HCT116 (cell line): Measurements from ENCODE around the gene NUBPL. TPM values are rescaled to one million over a fixed set of nuclear protein-coding genes. Genes with fewer than 3 reads are reported as not detected.

ENCODE experiments used
- ATAC-seq: fragments of 200-7000 bp; cut with Tn5 transposase; 2 replicates; pipeline ENCODE4 v1.9.1; 2020; ENCODE audit warnings: mild to moderate bottlenecking, moderate library complexity
- BruUV-seq: library from RNA; stranded (reverse); fragments of 400-500 nt; replicated peaks from 2 replicates; lab custom pipeline; 2021; lab: Mats Ljungman, UMichigan
- CTCF ChIA-PET: fragments of 300-600 bp; sonication (Branson Sonifier 250); formaldehyde crosslinking; loops from one replicate; lab custom pipeline; 2021; ENCODE audit warnings: antibody characterized with exemption; lab: Charles Lee
- POLR2A ChIA-PET: fragments of 300-600, 350-600 bp; sonication (Branson Sonifier 250); formaldehyde crosslinking; loops from one replicate; lab custom pipeline; 2021; ENCODE audit warnings: antibody characterized with exemption; lab: Charles Lee
- RAD21 ChIA-PET, 2 experiments: fragments of 300-600 bp; sonication (Branson Sonifier 250); formaldehyde crosslinking; loops; one replicate each; lab custom pipeline; 2023; ENCODE audit warnings: low total read pairs in 2 of 2; ENCODE audit not compliant: uncharacterized antibody in 2 of 2, unreplicated experiment in 2 of 2, low non-redundant PET in 1 of 2; lab: Charles Lee
- DNase-seq: peaks from one replicate; pipeline ENCODE4 v3.0.0-alpha.2; 2010; ENCODE audit warnings: low read depth, low spot score
- H2AFZ ChIP-seq: fragments of 200-600 bp; shearing (Covaris generic), sonication (generic); 2 replicates; pipeline ENCODE4 v1.6.1; 2017; ENCODE audit warnings: low read depth, mixed run types, mixed read lengths, antibody characterized with exemption, low read length; ENCODE audit not compliant: poor library complexity, severe bottlenecking
- H3K27ac ChIP-seq: 2 replicates; pipeline ENCODE4 v1.5.1; 2012; ENCODE audit warnings: low read depth, low read length
- H3K27me3 ChIP-seq: fragments of 200-600 bp; sonication (generic); 2 replicates; pipeline ENCODE4 v1.6.1; 2016; ENCODE audit warnings: mixed run types, low read length, mixed read lengths; ENCODE audit not compliant: insufficient read depth
- H3K36me3 ChIP-seq, 2 experiments: fragments of 200-500 bp in 1 of 2; fragments of 200-600 bp in 1 of 2; sonication (Bioruptor generic) in 1 of 2; sonication (generic) in 1 of 2; 2 replicates each; pipeline versions ENCODE4 v1.5.1 to v1.6.1; 2014 to 2016; ENCODE audit warnings: low read length in 2 of 2, inconsistent platforms in 1 of 2, mixed read lengths in 1 of 2, mixed run types in 1 of 2; ENCODE audit not compliant: insufficient read depth in 2 of 2, control insufficient read depth in 1 of 2
- H3K4me1 ChIP-seq, 2 experiments: fragments of 200-600 bp in 1 of 2; sonication (generic) in 1 of 2; 2 replicates each; pipeline versions ENCODE4 v1.5.1 to v1.6.1; 2012 to 2017; ENCODE audit warnings: low read length in 2 of 2, inconsistent platforms in 1 of 2, mild to moderate bottlenecking in 1 of 2, mixed read lengths in 1 of 2, mixed run types in 1 of 2, moderate library complexity in 1 of 2; ENCODE audit not compliant: insufficient read depth in 2 of 2, control insufficient read depth in 1 of 2
- H3K4me2 ChIP-seq: fragments of 200-600 bp; sonication (generic); 2 replicates; pipeline ENCODE4 v1.6.1; 2017; ENCODE audit warnings: mixed run types, low read length, mixed read lengths
- H3K4me3 ChIP-seq, 2 experiments: fragments of 200-600 bp in 1 of 2; sonication (generic) in 1 of 2; replicated peaks in 1 of 2; 2 replicates each; pipeline ENCODE4 v1.5.1; 2011 to 2016; ENCODE audit warnings: low read length in 2 of 2, control low read depth in 1 of 2, low read depth in 1 of 2, mild to moderate bottlenecking in 1 of 2, mixed read lengths in 1 of 2, mixed run types in 1 of 2
- H3K79me2 ChIP-seq: fragments of 200-600 bp; sonication (generic); 2 replicates; pipeline ENCODE4 v1.6.1; 2017; ENCODE audit warnings: mild to moderate bottlenecking, mixed run types, low read length, moderate library complexity, mixed read lengths; ENCODE audit not compliant: insufficient read depth
- H3K9ac ChIP-seq: fragments of 200-600 bp; sonication (generic); 2 replicates; pipeline ENCODE4 v1.6.1; 2016; ENCODE audit warnings: low read length, mixed read lengths
- H3K9me2 ChIP-seq: fragments of 200-600 bp; sonication (generic), shearing (Covaris generic); 2 replicates; pipeline ENCODE4 v1.6.1; 2017; ENCODE audit warnings: mixed run types, mild to moderate bottlenecking, moderate library complexity; ENCODE audit not compliant: insufficient read depth
- H3K9me3 ChIP-seq, 2 experiments: fragments of 200-500 bp in 1 of 2; fragments of 200-600 bp in 1 of 2; sonication (Bioruptor generic) in 1 of 2; sonication (generic) in 1 of 2; 2 replicates each; pipeline ENCODE4 v1.6.1; 2014 to 2017; ENCODE audit warnings: low read length in 2 of 2, mixed read lengths in 2 of 2, inconsistent platforms in 1 of 2, low read depth in 1 of 2, mild to moderate bottlenecking in 1 of 2, mixed run types in 1 of 2, moderate library complexity in 1 of 2; ENCODE audit not compliant: control insufficient read depth in 1 of 2, insufficient read depth in 1 of 2
- H4K20me1 ChIP-seq: fragments of 200-600 bp; sonication (generic), shearing (Covaris generic); 2 replicates; pipeline ENCODE4 v1.6.1; 2017; ENCODE audit warnings: mixed run types, mild to moderate bottlenecking, moderate library complexity; ENCODE audit not compliant: insufficient read depth
- CEBPB ChIP-seq: IDR thresholded peaks from 2 replicates; pipeline ENCODE4 v1.6.1; 2012; ENCODE audit warnings: low read depth
- ELF1 ChIP-seq: IDR thresholded peaks from 2 replicates; pipeline ENCODE4 v1.6.1; 2012; ENCODE audit warnings: low read depth, borderline replicate concordance
- EZH2 ChIP-seq: fragments of 200-600 bp; sonication (generic); IDR thresholded peaks from 2 replicates; pipeline ENCODE4 v1.6.1; 2017; ENCODE audit warnings: antibody characterized with exemption, mixed run types
- JUND ChIP-seq: IDR thresholded peaks from 2 replicates; pipeline ENCODE4 v1.6.1; 2012
- POLR2A ChIP-seq: IDR thresholded peaks from 2 replicates; pipeline ENCODE4 v1.7.0; 2011; ENCODE audit warnings: borderline replicate concordance; ENCODE audit not compliant: insufficient read depth, insufficient read length; ENCODE audit errors: extremely low read depth
- SP1 ChIP-seq: IDR thresholded peaks from 2 replicates; pipeline ENCODE4 v1.6.1; 2012; ENCODE audit warnings: low read depth
- TCF7L2 ChIP-seq: IDR thresholded peaks from 2 replicates; pipeline ENCODE4 v1.7.0; 2011; ENCODE audit warnings: borderline replicate concordance, inconsistent platforms; ENCODE audit not compliant: insufficient read depth, insufficient read length; ENCODE audit errors: extremely low read depth
- YY1 ChIP-seq: IDR thresholded peaks from 2 replicates; pipeline ENCODE4 v1.6.1; 2011; ENCODE audit warnings: low read length, low read depth, moderate library complexity, mild to moderate bottlenecking; ENCODE audit not compliant: insufficient replicate concordance; ENCODE audit errors: extremely low read depth
- ZFX ChIP-seq: fragments of 450-650 bp; IDR thresholded peaks from 2 replicates; pipeline ENCODE4 v1.6.1; 2017
- ZNF274 ChIP-seq: fragments of 200-500 bp; sonication (Bioruptor generic); IDR thresholded peaks from 2 replicates; pipeline ENCODE4 v1.6.1; 2014; ENCODE audit warnings: mild to moderate bottlenecking, low read depth, low read length, inconsistent platforms
- intact Hi-C: fragments of 100-400 bp; cut with micrococcal nuclease; formaldehyde crosslinking; loops from 2 replicates; pipeline ENCODE4 v1.10.0; 2022
- total RNA-seq: library from RNA; stranded (reverse); gene quantifications from one replicate; pipeline ENCODE4 v1.2.1, GENCODE V29; 2021; ENCODE audit not compliant: unreplicated experiment
- TF ChIP-seq, protein P1 (sequence below): IDR thresholded peaks from 2 replicates; pipeline ENCODE4 v1.6.1; 2012; ENCODE audit warnings: low read depth
- TF ChIP-seq, protein P2 (sequence below): IDR thresholded peaks from 2 replicates; pipeline ENCODE4 v1.6.1; 2012
- TF ChIP-seq, protein P3 (sequence below), 3 experiments: fragments of 200-600 bp in 1 of 3; sonication (generic) in 1 of 3; IDR thresholded peaks in 2 of 3; conservative IDR thresholded peaks in 1 of 3; 2 replicates each; pipeline ENCODE4 v1.5.1; 2012 to 2017; ENCODE audit warnings: low read depth in 2 of 3, low read length in 2 of 3, antibody characterized with exemption in 1 of 3, borderline replicate concordance in 1 of 3, control low read depth in 1 of 3, mild to moderate bottlenecking in 1 of 3, mixed read lengths in 1 of 3, mixed run types in 1 of 3, moderate library complexity in 1 of 3; ENCODE audit not compliant: insufficient read depth in 1 of 3

Gene NUBPL
- total RNA-seq, 1 experiment from 2014 or later = 11.3 TPM

DNA sequence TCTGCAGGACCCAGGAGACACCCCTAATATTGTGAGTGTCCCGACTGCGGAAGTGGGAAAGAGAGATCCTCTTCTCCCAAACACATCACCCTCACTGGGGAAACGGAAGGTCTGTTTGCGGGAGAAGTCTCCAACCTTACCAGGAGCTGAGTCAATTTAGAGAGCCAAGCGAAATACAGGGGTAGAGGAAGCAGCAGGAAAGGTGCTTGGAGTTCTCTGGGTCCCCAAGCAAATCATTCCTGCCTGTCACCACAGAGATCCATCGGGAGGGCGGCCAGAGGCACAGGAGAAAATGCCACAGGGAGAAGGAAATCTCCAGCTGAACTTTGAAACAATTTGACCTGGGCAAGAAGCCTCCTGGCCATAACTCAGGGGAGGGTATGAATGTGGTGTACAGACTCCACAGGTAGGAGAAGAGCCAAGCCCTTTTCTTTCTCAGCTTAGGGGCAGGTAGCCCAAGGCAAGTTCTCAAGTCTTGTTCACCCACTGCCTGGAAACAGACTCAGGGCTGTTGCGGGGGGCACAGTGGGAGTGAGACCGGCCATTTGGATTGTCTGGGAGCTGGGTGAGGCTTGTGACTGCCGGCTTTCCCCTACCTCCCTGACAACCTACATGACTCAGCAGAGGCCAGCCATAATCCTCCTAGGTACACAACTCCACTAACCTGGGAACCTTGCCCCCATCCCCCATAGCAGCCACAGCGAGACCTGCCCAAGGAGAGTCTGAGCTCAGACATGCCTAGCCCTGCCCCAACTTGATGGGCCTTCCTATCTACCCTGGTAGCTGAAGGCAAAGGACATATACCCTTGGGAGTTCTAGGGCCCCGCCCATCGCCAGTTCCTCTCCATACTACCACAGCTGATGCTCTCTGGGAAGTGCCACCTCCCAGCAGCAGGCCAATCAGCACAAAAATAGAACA, 304.0 kb downstream of the NUBPL start:
- Histone ChIP-seq H3K4me2 (no peak overlapping the region), H2AFZ (no peak overlapping the region)

DNA sequence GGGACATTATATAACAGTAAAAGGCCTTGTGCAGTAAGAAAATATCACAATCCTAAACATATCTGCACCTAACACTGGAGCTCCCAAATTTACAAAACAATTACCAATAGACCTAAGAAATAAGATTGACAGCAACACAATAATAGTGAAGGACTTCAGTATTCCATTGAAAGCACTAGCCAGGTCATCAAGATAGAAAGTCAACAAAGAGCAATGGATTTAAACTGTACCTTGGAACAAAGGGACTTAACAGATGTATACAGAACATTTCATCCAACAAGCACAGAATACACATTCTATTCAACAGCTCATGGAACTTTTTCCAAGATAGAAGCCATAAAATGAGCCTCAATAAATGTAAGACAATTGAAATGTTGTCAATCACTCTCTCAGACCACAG, 306.4 kb downstream of the NUBPL start:
- H3K9ac ChIP-seq = no peak overlapping the region
- peaks cover 0 to 6% of the 10 kb centered on the region in 2 experiments; a peak in 1 of 4 replicates for H3K4me1 ChIP-seq
- no peak overlapping the region for H3K4me2 ChIP-seq
- no TSS peak for BruUV-seq
- no peaks in the 10 kb centered on the region for H4K20me1 ChIP-seq
- H3K27me3 ChIP-seq = no peaks in the 10 kb centered on the region
- H3K4me3 ChIP-seq = no peak overlapping the region
- H3K79me2 ChIP-seq = no peaks in the 10 kb centered on the region
- no peak overlapping the region for H3K27ac ChIP-seq
- H3K36me3 ChIP-seq = no peaks in the 10 kb centered on the region
- TF ChIP-seq JUND (no peak), POLR2A (no peak), YY1 (no peak), EZH2 (no peak), SP1 (no peak), ELF1 (no peak), CEBPB (no peak), ZFX (no peak), TCF7L2 (no peak)
- TF ChIP-seq, protein P1, sequence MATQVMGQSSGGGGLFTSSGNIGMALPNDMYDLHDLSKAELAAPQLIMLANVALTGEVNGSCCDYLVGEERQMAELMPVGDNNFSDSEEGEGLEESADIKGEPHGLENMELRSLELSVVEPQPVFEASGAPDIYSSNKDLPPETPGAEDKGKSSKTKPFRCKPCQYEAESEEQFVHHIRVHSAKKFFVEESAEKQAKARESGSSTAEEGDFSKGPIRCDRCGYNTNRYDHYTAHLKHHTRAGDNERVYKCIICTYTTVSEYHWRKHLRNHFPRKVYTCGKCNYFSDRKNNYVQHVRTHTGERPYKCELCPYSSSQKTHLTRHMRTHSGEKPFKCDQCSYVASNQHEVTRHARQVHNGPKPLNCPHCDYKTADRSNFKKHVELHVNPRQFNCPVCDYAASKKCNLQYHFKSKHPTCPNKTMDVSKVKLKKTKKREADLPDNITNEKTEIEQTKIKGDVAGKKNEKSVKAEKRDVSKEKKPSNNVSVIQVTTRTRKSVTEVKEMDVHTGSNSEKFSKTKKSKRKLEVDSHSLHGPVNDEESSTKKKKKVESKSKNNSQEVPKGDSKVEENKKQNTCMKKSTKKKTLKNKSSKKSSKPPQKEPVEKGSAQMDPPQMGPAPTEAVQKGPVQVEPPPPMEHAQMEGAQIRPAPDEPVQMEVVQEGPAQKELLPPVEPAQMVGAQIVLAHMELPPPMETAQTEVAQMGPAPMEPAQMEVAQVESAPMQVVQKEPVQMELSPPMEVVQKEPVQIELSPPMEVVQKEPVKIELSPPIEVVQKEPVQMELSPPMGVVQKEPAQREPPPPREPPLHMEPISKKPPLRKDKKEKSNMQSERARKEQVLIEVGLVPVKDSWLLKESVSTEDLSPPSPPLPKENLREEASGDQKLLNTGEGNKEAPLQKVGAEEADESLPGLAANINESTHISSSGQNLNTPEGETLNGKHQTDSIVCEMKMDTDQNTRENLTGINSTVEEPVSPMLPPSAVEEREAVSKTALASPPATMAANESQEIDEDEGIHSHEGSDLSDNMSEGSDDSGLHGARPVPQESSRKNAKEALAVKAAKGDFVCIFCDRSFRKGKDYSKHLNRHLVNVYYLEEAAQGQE = no peak
- TF ChIP-seq, protein P2, sequence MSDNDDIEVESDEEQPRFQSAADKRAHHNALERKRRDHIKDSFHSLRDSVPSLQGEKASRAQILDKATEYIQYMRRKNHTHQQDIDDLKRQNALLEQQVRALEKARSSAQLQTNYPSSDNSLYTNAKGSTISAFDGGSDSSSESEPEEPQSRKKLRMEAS = no peak
- TF ChIP-seq, protein P3, sequence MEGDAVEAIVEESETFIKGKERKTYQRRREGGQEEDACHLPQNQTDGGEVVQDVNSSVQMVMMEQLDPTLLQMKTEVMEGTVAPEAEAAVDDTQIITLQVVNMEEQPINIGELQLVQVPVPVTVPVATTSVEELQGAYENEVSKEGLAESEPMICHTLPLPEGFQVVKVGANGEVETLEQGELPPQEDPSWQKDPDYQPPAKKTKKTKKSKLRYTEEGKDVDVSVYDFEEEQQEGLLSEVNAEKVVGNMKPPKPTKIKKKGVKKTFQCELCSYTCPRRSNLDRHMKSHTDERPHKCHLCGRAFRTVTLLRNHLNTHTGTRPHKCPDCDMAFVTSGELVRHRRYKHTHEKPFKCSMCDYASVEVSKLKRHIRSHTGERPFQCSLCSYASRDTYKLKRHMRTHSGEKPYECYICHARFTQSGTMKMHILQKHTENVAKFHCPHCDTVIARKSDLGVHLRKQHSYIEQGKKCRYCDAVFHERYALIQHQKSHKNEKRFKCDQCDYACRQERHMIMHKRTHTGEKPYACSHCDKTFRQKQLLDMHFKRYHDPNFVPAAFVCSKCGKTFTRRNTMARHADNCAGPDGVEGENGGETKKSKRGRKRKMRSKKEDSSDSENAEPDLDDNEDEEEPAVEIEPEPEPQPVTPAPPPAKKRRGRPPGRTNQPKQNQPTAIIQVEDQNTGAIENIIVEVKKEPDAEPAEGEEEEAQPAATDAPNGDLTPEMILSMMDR (IDR thresholded peaks at IDR 0.05 in 2 of 3, conservative IDR thresholded peaks at IDR 0.05 in 1 of 3; ENCODE audit: borderline replicate concordance in 1 of 3, insufficient read depth in 1 of 3, low read depth in 2 of 3, low read length in 2 of 3) = no peak
- no peak for DNase-seq
- ChIA-PET CTCF (no interaction called here), RAD21 (no interaction called here), POLR2A (no interaction called here)
- H2AFZ ChIP-seq = no peak overlapping the region
- intact Hi-C loops = no loop called here
- no peaks in the 10 kb centered on the region for H3K9me3 ChIP-seq
- no peaks in the 10 kb centered on the region for H3K9me2 ChIP-seq
- ATAC-seq = no peak

More for the DNA sequence above, 304.0 kb downstream of the NUBPL start:
- no peaks in the 10 kb centered on the region for H3K9me2 ChIP-seq
- H3K9me3 ChIP-seq = no peaks in the 10 kb centered on the region
- ChIA-PET RAD21 (no interaction called here), CTCF (no interaction called here), POLR2A (no interaction called here)
- H3K9ac ChIP-seq = no peak overlapping the region
- ATAC-seq = no peak
- H4K20me1 ChIP-seq = no peaks in the 10 kb centered on the region
- H3K27me3 ChIP-seq = no peaks in the 10 kb centered on the region
- peaks cover 0 to 6% of the 10 kb centered on the region in 2 experiments; a peak in 1 of 4 replicates for H3K4me1 ChIP-seq
- no peak for DNase-seq
- H3K27ac ChIP-seq = no peak overlapping the region
- H3K4me3 ChIP-seq = no peak overlapping the region
- intact Hi-C loops = no loop called here
- BruUV-seq = no TSS peak
- H3K36me3 ChIP-seq = no peaks in the 10 kb centered on the region
- H3K79me2 ChIP-seq = no peaks in the 10 kb centered on the region
- TF ChIP-seq ZNF274 (no peak), JUND (no peak)
